Activated CD4-positive, alpha-beta T cell treated with anti-CD3 and anti-CD28 coated beads, Interleukin-10, Interleukin-2, amounts not matched to agents 100 ng/mL and 50 ng/mL, durations not matched to agents 16 hours and 8 hours (primary cell): ENCODE measurements around the gene ANAPC2.

Experiments
- DNase-seq: peaks from one replicate; pipeline ENCODE4 v3.0.0-alpha.2; 2020

ANAPC2 gene

GRCh38 chr9:137213160-137214060 lies 25.1 kb upstream of the ANAPC2 start:
- no peak for DNase-seq

- no peak for DNase-seq
These were observed 24.2 kb upstream of the ANAPC2 start for GRCh38 chr9:137212520-137212919.

GRCh38 chr9:137211532-137211931 lies 23.2 kb upstream of the ANAPC2 start:
- DNase-seq, result no peak

- no peak for DNase-seq
These were observed 18.2 kb upstream of the ANAPC2 start for GRCh38 chr9:137206602-137207001.

- peak; percentile 96 for DNase-seq
These were observed 17.0 kb upstream of the ANAPC2 start, which contains the start of the genes NDOR1 and TMEM203 for GRCh38 chr9:137205126-137206069. Gene NDOR1, plus strand, starts transcription at chr9:137205700. Its CDS starts 78 bp downstream, at chr9:137205778. Gene TMEM203, minus strand, starts transcription at chr9:137205648. Its CDS starts 234 bp downstream, at chr9:137205414.

- no peak for DNase-seq
These were observed 16.4 kb upstream of the ANAPC2 start for GRCh38 chr9:137204731-137205125.

GRCh38 chr9:137202966-137203365 lies 14.6 kb upstream of the ANAPC2 start:
- DNase-seq, result no peak

GRCh38 chr9:137201205-137201868 lies 13.0 kb upstream of the ANAPC2 start:
- DNase-seq, result no peak

GRCh38 chr9:137200311-137201204 lies 12.2 kb upstream of the ANAPC2 start, which contains the start of gene TPRN:
Gene TPRN, minus strand, starts transcription at chr9:137200741. Its CDS starts 30 bp downstream, at chr9:137200711.
- peak; percentile 100 for DNase-seq

- no peak for DNase-seq
These were observed 11.2 kb upstream of the ANAPC2 start for GRCh38 chr9:137199411-137200121.

- no peak for DNase-seq
These were observed 10.5 kb upstream of the ANAPC2 start for GRCh38 chr9:137198902-137199283.

GRCh38 chr9:137198051-137198901 lies 9.9 kb upstream of the ANAPC2 start:
- no peak for DNase-seq

- no peak for DNase-seq
These were observed 7.3 kb upstream of the ANAPC2 start for GRCh38 chr9:137195525-137196220.

- DNase-seq, result no peak
These were observed 6.5 kb upstream of the ANAPC2 start for GRCh38 chr9:137194909-137195308.

GRCh38 chr9:137194388-137194787 lies 6.0 kb upstream of the ANAPC2 start:
- DNase-seq, result no peak

GRCh38 chr9:137193771-137194170 lies 5.4 kb upstream of the ANAPC2 start:
- no peak for DNase-seq

GRCh38 chr9:137192859-137193258 lies 4.5 kb upstream of the ANAPC2 start:
- no peak for DNase-seq

GRCh38 chr9:137192448-137192780 lies 4.1 kb upstream of the ANAPC2 start:
- DNase-seq, result no peak

GRCh38 chr9:137191691-137192447 lies 3.5 kb upstream of the ANAPC2 start:
- no peak for DNase-seq
